IMR-90 (cell line): ENCODE measurements around the gene PPOX. TPM values are rescaled to one million over a fixed set of nuclear protein-coding genes. Genes with fewer than 3 reads are reported as not detected.

Experiments
- ATAC-seq: fragments of 200-7000 bp; cut with Tn5 transposase; 2 replicates; pipeline ENCODE4 v1.9.1; 2020; ENCODE audit warnings: low read depth, mild to moderate bottlenecking, moderate library complexity
- BruUV-seq: library from RNA; stranded (reverse); fragments of 400-500 nt; replicated peaks from 2 replicates; lab custom pipeline; 2021; lab: Mats Ljungman, UMichigan
- CTCF ChIA-PET: fragments of 300-600 bp; formaldehyde crosslinking; extraction: SDS; loops from one replicate; lab custom pipeline; 2021; ENCODE audit warnings: antibody characterized with exemption; lab: Yijun Ruan, JAX
- POLR2A ChIA-PET: fragments of 300-600 bp; sonication (Branson Sonifier 250); formaldehyde crosslinking; loops from one replicate; lab custom pipeline; 2022; ENCODE audit warnings: antibody characterized with exemption; ENCODE audit not compliant: unreplicated experiment; lab: Charles Lee
- DNase-seq: peaks from one replicate; pipeline ENCODE4 v3.0.0; 2013
- H2AFZ ChIP-seq: replicated peaks from 2 replicates; pipeline ENCODE3; 2013; ENCODE audit warnings: low read length, mild to moderate bottlenecking; ENCODE audit not compliant: poor library complexity
- H2AK5ac ChIP-seq: 2 replicates; pipeline ENCODE4 v1.6.1; 2013; ENCODE audit warnings: low read depth, low read length, inconsistent platforms
- H2AK9ac ChIP-seq: replicated peaks from 2 replicates; pipeline ENCODE3; 2013; ENCODE audit warnings: mild to moderate bottlenecking, low read depth, low read length, moderate library complexity; ENCODE audit not compliant: poor library complexity
- H2BK120ac ChIP-seq: 2 replicates; pipeline ENCODE4 v1.6.1; 2013; ENCODE audit warnings: low read depth, low read length, inconsistent platforms
- H2BK15ac ChIP-seq: 3 replicates; pipeline ENCODE4 v1.6.1; 2013; ENCODE audit warnings: low read depth, low read length, inconsistent platforms
- H2BK20ac ChIP-seq: 2 replicates; pipeline ENCODE4 v1.6.1; 2013; ENCODE audit warnings: low read depth, mild to moderate bottlenecking, inconsistent platforms, low read length, moderate library complexity
- H2BK5ac ChIP-seq: 2 replicates; pipeline ENCODE4 v1.6.1; 2013; ENCODE audit warnings: mild to moderate bottlenecking, low read depth, low read length, inconsistent platforms; ENCODE audit not compliant: poor library complexity, severe bottlenecking
- H3K14ac ChIP-seq: replicated peaks from 2 replicates; pipeline ENCODE4 v1.6.1; 2013; ENCODE audit warnings: low read depth, low read length, inconsistent platforms
- H3K18ac ChIP-seq: 2 replicates; pipeline ENCODE4 v1.6.1; 2013; ENCODE audit warnings: low read depth, low read length, control low read depth
- H3K23ac ChIP-seq: 2 replicates; pipeline ENCODE4 v1.6.1; 2013; ENCODE audit warnings: low read depth, low read length, inconsistent platforms
- H3K27ac ChIP-seq: 2 replicates; pipeline ENCODE4 v1.5.1; 2013; ENCODE audit warnings: mild to moderate bottlenecking, control low read depth, low read length; ENCODE audit not compliant: insufficient read depth
- H3K27me3 ChIP-seq: 2 replicates; pipeline ENCODE4 v1.6.1; 2013; ENCODE audit warnings: low read length; ENCODE audit not compliant: control insufficient read depth, insufficient read depth
- H3K36me3 ChIP-seq: 2 replicates; pipeline ENCODE4 v1.6.1; 2013; ENCODE audit warnings: low read length, mixed read lengths; ENCODE audit not compliant: control insufficient read depth, insufficient read depth
- H3K4ac ChIP-seq: 2 replicates; pipeline ENCODE4 v1.6.1; 2013; ENCODE audit warnings: low read depth, low read length, inconsistent platforms
- H3K4me1 ChIP-seq: 2 replicates; pipeline ENCODE4 v1.6.1; 2013; ENCODE audit warnings: low read length, mixed read lengths; ENCODE audit not compliant: control insufficient read depth, insufficient read depth
- H3K4me2 ChIP-seq: 2 replicates; pipeline ENCODE4 v1.6.1; 2013; ENCODE audit warnings: low read depth, mild to moderate bottlenecking, control low read depth, low read length, moderate library complexity
- H3K4me3 ChIP-seq: 2 replicates; pipeline ENCODE4 v1.5.1; 2013; ENCODE audit warnings: low read depth, mild to moderate bottlenecking, control low read depth, low read length, moderate library complexity; ENCODE audit not compliant: insufficient read depth
- H3K56ac ChIP-seq: 2 replicates; pipeline ENCODE4 v1.6.1; 2013; ENCODE audit warnings: low read length, inconsistent platforms; ENCODE audit not compliant: insufficient read depth; ENCODE audit errors: extremely low read depth
- H3K79me1 ChIP-seq, 2 experiments: 2 replicates each; pipeline ENCODE4 v1.6.1; 2013; ENCODE audit warnings: low read length in 2 of 2, inconsistent platforms in 1 of 2, low read depth in 1 of 2
- H3K9ac ChIP-seq: 2 replicates; pipeline ENCODE4 v1.6.1; 2013; ENCODE audit warnings: low read depth, low read length, control low read depth
- H3K9me1 ChIP-seq: 2 replicates; pipeline ENCODE4 v1.6.1; 2013; ENCODE audit warnings: low read length, inconsistent platforms; ENCODE audit not compliant: insufficient read depth
- H3K9me3 ChIP-seq: 2 replicates; pipeline ENCODE4 v1.6.1; 2013; ENCODE audit warnings: low read length; ENCODE audit not compliant: control insufficient read depth, insufficient read depth
- H4K20me1 ChIP-seq: 2 replicates; pipeline ENCODE4 v1.6.1; 2013; ENCODE audit warnings: low read length, inconsistent platforms; ENCODE audit not compliant: insufficient read depth
- H4K5ac ChIP-seq: 2 replicates; pipeline ENCODE4 v1.6.1; 2013; ENCODE audit warnings: mild to moderate bottlenecking, low read depth, low read length, control low read depth
- H4K8ac ChIP-seq, 2 experiments: 2 replicates each; pipeline ENCODE4 v1.6.1; 2013; ENCODE audit warnings: low read depth in 2 of 2, low read length in 2 of 2, control low read depth in 1 of 2, inconsistent platforms in 1 of 2
- H4K91ac ChIP-seq: 2 replicates; pipeline ENCODE4 v1.6.1; 2013; ENCODE audit warnings: low read depth, low read length, inconsistent platforms; ENCODE audit not compliant: insufficient read depth
- BHLHE40 ChIP-seq: fragments of 150-350 bp; IDR thresholded peaks from 2 replicates; pipeline ENCODE4 v1.6.1; 2016; ENCODE audit warnings: mild to moderate bottlenecking, low read depth, low read length
- CEBPB ChIP-seq: IDR thresholded peaks from 2 replicates; pipeline ENCODE4 v1.6.1; 2012; ENCODE audit warnings: low read depth, low read length, improper control_type of control experiment
- CHD1 ChIP-seq: IDR thresholded peaks from 2 replicates; pipeline ENCODE4 v1.6.1; 2012; ENCODE audit warnings: low read depth, low read length, improper control_type of control experiment
- CTCF ChIP-seq: conservative IDR thresholded peaks from 2 replicates; pipeline ENCODE4 v1.5.1; 2012; ENCODE audit warnings: mild to moderate bottlenecking, low read depth, low read length, improper control_type of control experiment
- ELK1 ChIP-seq: fragments of 150-350 bp; IDR thresholded peaks from 2 replicates; pipeline ENCODE4 v1.6.1; 2016; ENCODE audit warnings: low read depth, mild to moderate bottlenecking, low read length, moderate library complexity, borderline replicate concordance
- MAFK ChIP-seq: IDR thresholded peaks from 2 replicates; pipeline ENCODE4 v1.6.1; 2012; ENCODE audit warnings: low read depth, low read length, improper control_type of control experiment
- MAZ ChIP-seq: IDR thresholded peaks from 2 replicates; pipeline ENCODE4 v1.6.1; 2012; ENCODE audit warnings: low read depth, mild to moderate bottlenecking, low read length, improper control_type of control experiment, moderate library complexity, borderline replicate concordance
- MXI1 ChIP-seq: IDR thresholded peaks from 2 replicates; pipeline ENCODE4 v1.6.1; 2012; ENCODE audit warnings: low read depth, mild to moderate bottlenecking, low read length, moderate library complexity, borderline replicate concordance
- NFE2L2 ChIP-seq: fragments of 150-350 bp; IDR thresholded peaks from 2 replicates; pipeline ENCODE4 v1.6.1; 2016; ENCODE audit warnings: low read depth, mild to moderate bottlenecking, low read length
- POLR2A ChIP-seq: IDR thresholded peaks from 2 replicates; pipeline ENCODE4 v1.6.1; 2012; ENCODE audit warnings: mild to moderate bottlenecking, low read depth, low read length
- RAD21 ChIP-seq: IDR thresholded peaks from 2 replicates; pipeline ENCODE4 v1.6.1; 2012; ENCODE audit warnings: low read length, improper control_type of control experiment
- RCOR1 ChIP-seq: IDR thresholded peaks from 2 replicates; pipeline ENCODE4 v1.6.1; 2012; ENCODE audit warnings: mild to moderate bottlenecking, low read length, improper control_type of control experiment; ENCODE audit not compliant: insufficient replicate concordance
- RFX5 ChIP-seq: IDR thresholded peaks from 2 replicates; pipeline ENCODE4 v1.8.0; 2012; ENCODE audit warnings: low read depth, mild to moderate bottlenecking, low read length, moderate library complexity
- SMC3 ChIP-seq: fragments of 150-350 bp; IDR thresholded peaks from 2 replicates; pipeline ENCODE4 v1.6.1; 2016; ENCODE audit warnings: low read depth, mild to moderate bottlenecking, antibody characterized with exemption, low read length, moderate library complexity
- USF2 ChIP-seq: fragments of 150-350 bp; IDR thresholded peaks from 2 replicates; pipeline ENCODE4 v1.6.1; 2017; ENCODE audit warnings: mild to moderate bottlenecking, antibody characterized with exemption, low read length, low read depth
- WGBS, 2 experiments: methylation state at CpG; one replicate each; pipeline versions ENCODE4 v1.1.5 to v1.1.7; 2013; ENCODE audit warnings: missing lambda C conversion rate in 2 of 2; ENCODE audit not compliant: insufficient read length in 1 of 2; ENCODE audit errors: extremely low coverage in 2 of 2; 5-methylcytosine and 5-hydroxymethylcytosine counted together
- dilution Hi-C: fragments of 300-500 bp; cut with HindIII; formaldehyde crosslinking; loops from one replicate; pipeline ENCODE4 v1.14.3; 2018; ENCODE audit warnings: low sequenced_read_pairs; ENCODE audit not compliant: unreplicated experiment
- in situ Hi-C: fragments of 300-500 bp; cut with MboI; formaldehyde crosslinking; loops from 3 replicates; pipeline ENCODE4 v1.14.3; 2019; ENCODE audit warnings: low sequenced_read_pairs, inconsistent platforms, mixed read lengths
- intact Hi-C: fragments of 100-400 bp; cut with micrococcal nuclease; formaldehyde crosslinking; loops from 2 replicates; pipeline ENCODE4 v1.10.0; 2022
- polyA plus RNA-seq, 3 experiments: library from polyadenylated mRNA; depleted of rRNA; stranded (reverse); fragments of >200 nt; gene quantifications; 2 replicates each; pipeline ENCODE4 v1.2.3, GENCODE V29; 2012; ENCODE audit warnings: low replicate concordance in 1 of 3
- total RNA-seq: library from RNA; depleted of rRNA; stranded (reverse); fragments of >200 nt; gene quantifications from 2 replicates; pipeline ENCODE4 v1.2.3, GENCODE V29; 2012

PPOX gene
- total and polyA plus RNA-seq, 2 of the 4 experiments (the other 2 are of a cell fraction) = 6.1 to 14.3 TPM

GRCh38 chr1:161161652-161162051 lies 4.6 kb upstream of the PPOX start:
- H2AK5ac ChIP-seq = no peak overlapping the region
- H3K4me2 ChIP-seq = no peak overlapping the region
- H3K9me3 ChIP-seq = no peaks in the 10 kb centered on the region
- H3K23ac ChIP-seq = no peak overlapping the region
- H3K4ac ChIP-seq = no peak overlapping the region
- intact Hi-C loops (no loop called here), in situ Hi-C loops (no loop called here), dilution Hi-C loops (no loop called here)
- H3K56ac ChIP-seq = no peak overlapping the region
- no peak overlapping the region for H2AK9ac ChIP-seq
- peaks cover 36% of the 10 kb centered on the region for H3K36me3 ChIP-seq
- no peak overlapping the region for H3K14ac ChIP-seq
- no peak overlapping the region for H3K9ac ChIP-seq
- H3K27me3 ChIP-seq = no peaks in the 10 kb centered on the region
- WGBS, 2 experiments = 96% methylated on average over 3 of the region's 5 CpGs; no CpG with 5 or more reads in 1 of the 2 experiments
- DNase-seq = no peak
- H4K8ac ChIP-seq = no peak overlapping the region
- no peak overlapping the region for H2BK120ac ChIP-seq
- ChIA-PET CTCF (interaction anchor here (0.6 kb wide), 1 partner anchor 77 kb away, joined by 3 read pairs; no protein-coding TSS in a partner anchor), POLR2A (interaction anchor here (0.6 kb wide), 1 partner anchor 680 kb away, joined by 10 read pairs; no protein-coding TSS in a partner anchor)
- no peak for ATAC-seq
- H4K20me1 ChIP-seq = no peaks in the 10 kb centered on the region
- no peak overlapping the region for H3K18ac ChIP-seq
- no peak overlapping the region for H4K91ac ChIP-seq
- BruUV-seq = no TSS peak
- H4K5ac ChIP-seq = no peak overlapping the region
- no peak overlapping the region for H2AFZ ChIP-seq
- H3K4me1 ChIP-seq = peaks cover 7% of the 10 kb centered on the region
- peaks cover 9% of the 10 kb centered on the region for H3K9me1 ChIP-seq
- no peak overlapping the region for H2BK20ac ChIP-seq
- H3K4me3 ChIP-seq = no peak overlapping the region
- H2BK5ac ChIP-seq = no peak overlapping the region
- peaks cover 12 to 30% of the 10 kb centered on the region in 2 experiments for H3K79me1 ChIP-seq
- no peak for TF ChIP-seq CTCF
- no peak for TF ChIP-seq SMC3
- TF ChIP-seq POLR2A = no peak
- no peak for TF ChIP-seq CEBPB
- TF ChIP-seq MXI1 = no peak
- TF ChIP-seq CHD1 = no peak
- no peak for TF ChIP-seq NFE2L2
- TF ChIP-seq MAZ = no peak
- TF ChIP-seq RAD21 = no peak
- no peak for TF ChIP-seq ELK1
- no peak for TF ChIP-seq USF2
- no peak for TF ChIP-seq BHLHE40
- TF ChIP-seq RFX5 = no peak
- no peak for TF ChIP-seq RCOR1
- TF ChIP-seq MAFK = no peak
- no peak overlapping the region for H2BK15ac ChIP-seq
- H3K27ac ChIP-seq = no peak overlapping the region
